SK-N-SH (cell line): ENCODE measurements around the gene FUT9. TPM values are rescaled to one million over a fixed set of nuclear protein-coding genes. Genes with fewer than 3 reads are reported as not detected.

Source experiments
- CTCF ChIA-PET: fragments of 300-600, 350-600 bp; formaldehyde crosslinking; extraction: SDS; loops from one replicate; lab custom pipeline; 2021; lab: Yijun Ruan, JAX
- POLR2A ChIA-PET: fragments of 350-600 bp; sonication (Branson Sonifier 250); formaldehyde crosslinking; extraction: SDS; loops from one replicate; lab custom pipeline; 2020; ENCODE audit warnings: antibody characterized with exemption, inconsistent platforms; lab: Yijun Ruan, JAX
- DNase-seq: peaks from one replicate; pipeline ENCODE4 v3.0.0; 2012
- H2AFZ ChIP-seq: fragments of 200-600 bp; sonication (generic); 2 replicates; pipeline ENCODE4 v1.8.1; 2016; ENCODE audit warnings: antibody characterized with exemption, mild to moderate bottlenecking, low read depth
- H3F3A ChIP-seq: fragments of 200-600 bp; sonication (generic); replicated peaks from 2 replicates; pipeline ENCODE3; 2016; ENCODE audit warnings: antibody characterized with exemption, mild to moderate bottlenecking; ENCODE audit not compliant: insufficient read depth
- H3K27ac ChIP-seq, 2 experiments: fragments of 200-500 bp in 1 of 2; fragments of 200-600 bp in 1 of 2; sonication (Bioruptor generic) in 1 of 2; sonication (generic), shearing (Covaris generic) in 1 of 2; 2 replicates each; pipeline versions ENCODE4 v1.5.1 to v1.6.1; 2014 to 2016; ENCODE audit warnings: low read depth in 2 of 2, inconsistent platforms in 1 of 2, low read length in 1 of 2, mild to moderate bottlenecking in 1 of 2, mixed read lengths in 1 of 2
- H3K27me3 ChIP-seq: fragments of 200-600 bp; sonication (generic), shearing (Covaris generic); 2 replicates; pipeline ENCODE4 v1.6.1; 2016; ENCODE audit warnings: mixed run types; ENCODE audit not compliant: insufficient read depth
- H3K36me3 ChIP-seq, 2 experiments: fragments of 200-500 bp in 1 of 2; fragments of 200-600 bp in 1 of 2; sonication (Bioruptor generic) in 1 of 2; sonication (generic) in 1 of 2; replicated peaks in 1 of 2; 2 replicates each; pipeline versions ENCODE3 to v1.5.1; 2014 to 2016; ENCODE audit warnings: low read length in 1 of 2, mild to moderate bottlenecking in 1 of 2; ENCODE audit not compliant: insufficient read depth in 2 of 2, control insufficient read depth in 1 of 2
- H3K4me1 ChIP-seq, 2 experiments: fragments of 200-500 bp in 1 of 2; fragments of 200-600 bp in 1 of 2; sonication (Bioruptor generic) in 1 of 2; sonication (generic), shearing (Covaris generic) in 1 of 2; 2 replicates each; pipeline versions ENCODE4 v1.5.1 to v1.6.1; 2014 to 2016; ENCODE audit warnings: low read depth in 1 of 2, low read length in 1 of 2, mixed run types in 1 of 2; ENCODE audit not compliant: insufficient read depth in 2 of 2, control insufficient read depth in 1 of 2
- H3K4me2 ChIP-seq: fragments of 200-600 bp; sonication (generic), shearing (Covaris generic); 2 replicates; pipeline ENCODE4 v1.6.1; 2017; ENCODE audit warnings: mixed run types
- H3K4me3 ChIP-seq, 2 experiments: fragments of 200-500 bp in 1 of 2; fragments of 200-600 bp in 1 of 2; sonication (Bioruptor generic) in 1 of 2; sonication (generic), shearing (Covaris generic) in 1 of 2; 2 replicates each; pipeline versions ENCODE4 v1.5.1 to v1.8.1; 2014 to 2016; ENCODE audit warnings: low read depth in 2 of 2, inconsistent platforms in 1 of 2, low read length in 1 of 2, mild to moderate bottlenecking in 1 of 2, mixed read lengths in 1 of 2, moderate library complexity in 1 of 2
- H3K79me2 ChIP-seq: fragments of 200-600 bp; sonication (generic); 2 replicates; pipeline ENCODE4 v1.8.1; 2017; ENCODE audit warnings: mild to moderate bottlenecking; ENCODE audit not compliant: insufficient read depth
- H3K9ac ChIP-seq: fragments of 200-600 bp; sonication (generic); 2 replicates; pipeline ENCODE4 v1.6.1; 2017; ENCODE audit warnings: mixed run types
- H3K9me2 ChIP-seq: fragments of 200-600 bp; sonication (generic); 2 replicates; pipeline ENCODE4 v1.6.1; 2017; ENCODE audit warnings: mixed run types
- H3K9me3 ChIP-seq: fragments of 200-600 bp; sonication (generic); 2 replicates; pipeline ENCODE4 v1.6.1; 2017; ENCODE audit warnings: mixed run types, mild to moderate bottlenecking, moderate library complexity
- H4K20me1 ChIP-seq: fragments of 200-600 bp; sonication (generic); 2 replicates; pipeline ENCODE4 v1.6.1; 2017; ENCODE audit warnings: mild to moderate bottlenecking, mixed run types; ENCODE audit not compliant: insufficient read depth
- CHD2 ChIP-seq: fragments of 150-350 bp; IDR thresholded peaks from 2 replicates; pipeline ENCODE4 v1.6.1; 2018; ENCODE audit warnings: low read length; ENCODE audit not compliant: partially characterized antibody
- ELF1 ChIP-seq: IDR thresholded peaks from 2 replicates; pipeline ENCODE4 v1.4.0; 2012
- EP300 ChIP-seq, 2 experiments: IDR thresholded peaks; 2 replicates each; pipeline versions ENCODE4 v1.4.0 to v1.6.1; 2012; ENCODE audit warnings: borderline replicate concordance in 1 of 2, low read depth in 1 of 2, low read length in 1 of 2
- GATA2 ChIP-seq: sonication (generic); formaldehyde crosslinking; IDR thresholded peaks from 2 replicates; pipeline ENCODE4 v1.5.0; 2020; ENCODE audit warnings: mild to moderate bottlenecking, missing genetic modification reagents
- JUND ChIP-seq: IDR thresholded peaks from 2 replicates; pipeline ENCODE4 v1.4.0; 2012
- MEF2A ChIP-seq: IDR thresholded peaks from 2 replicates; pipeline ENCODE4 v1.4.0; 2012; ENCODE audit warnings: low read depth, borderline replicate concordance
- MXI1 ChIP-seq: IDR thresholded peaks from 2 replicates; pipeline ENCODE4 v1.6.1; 2012; ENCODE audit warnings: mild to moderate bottlenecking, low read depth, low read length, improper control_type of control experiment
- NFIC ChIP-seq: IDR thresholded peaks from 2 replicates; pipeline ENCODE4 v1.4.0; 2012; ENCODE audit warnings: borderline replicate concordance
- NRF1 ChIP-seq: IDR thresholded peaks from 2 replicates; pipeline ENCODE4 v1.6.1; 2012; ENCODE audit warnings: low read depth, mild to moderate bottlenecking, low read length
- RAD21 ChIP-seq: IDR thresholded peaks from 2 replicates; pipeline ENCODE4 v1.6.1; 2012; ENCODE audit warnings: mild to moderate bottlenecking, low read length
- RCOR1 ChIP-seq: fragments of 150-350 bp; IDR thresholded peaks from 2 replicates; pipeline ENCODE4 v1.6.1; 2017; ENCODE audit warnings: antibody characterized with exemption, low read length
- SIN3A ChIP-seq: IDR thresholded peaks from 2 replicates; pipeline ENCODE4 v1.6.1; 2012; ENCODE audit warnings: low read depth, mild to moderate bottlenecking, low read length, moderate library complexity, borderline replicate concordance
- SMC3 ChIP-seq: IDR thresholded peaks from 2 replicates; pipeline ENCODE4 v1.6.1; 2012; ENCODE audit warnings: low read depth, low read length, improper control_type of control experiment
- TCF12 ChIP-seq: IDR thresholded peaks from 2 replicates; pipeline ENCODE4 v1.4.0; 2012
- TEAD4 ChIP-seq: IDR thresholded peaks from 2 replicates; pipeline ENCODE4 v1.4.0; 2012; ENCODE audit warnings: mild to moderate bottlenecking, borderline replicate concordance; ENCODE audit not compliant: insufficient read depth
- WGBS: methylation state at CpG from one replicate; pipeline ENCODE4 v1.1.6; 2017; ENCODE audit warnings: low lambda C conversion rate; 5-methylcytosine and 5-hydroxymethylcytosine counted together
- polyA plus RNA-seq, 3 experiments: library from polyadenylated mRNA; depleted of rRNA; stranded (reverse); fragments of >200 nt; gene quantifications; 2 replicates each; pipeline ENCODE4 v1.2.3, GENCODE V29; 2012
- TF ChIP-seq, protein P1 (sequence below): fragments of 150-350 bp; IDR thresholded peaks from 2 replicates; pipeline ENCODE4 v1.6.1; 2016; ENCODE audit warnings: mild to moderate bottlenecking, low read depth, low read length
- TF ChIP-seq, protein P2 (sequence below): IDR thresholded peaks from 2 replicates; pipeline ENCODE4 v1.4.0; 2012; ENCODE audit warnings: low read depth, borderline replicate concordance
- TF ChIP-seq, protein P3 (sequence below): IDR thresholded peaks from 2 replicates; pipeline ENCODE4 v1.4.0; 2012; ENCODE audit warnings: low read depth, borderline replicate concordance
- TF ChIP-seq, protein P4 (sequence below): IDR thresholded peaks from 2 replicates; pipeline ENCODE4; 2012

Gene FUT9
- polyA plus RNA-seq, 1 of the 3 experiments (the other 2 are of a cell fraction): under 0.01 TPM

DNA sequence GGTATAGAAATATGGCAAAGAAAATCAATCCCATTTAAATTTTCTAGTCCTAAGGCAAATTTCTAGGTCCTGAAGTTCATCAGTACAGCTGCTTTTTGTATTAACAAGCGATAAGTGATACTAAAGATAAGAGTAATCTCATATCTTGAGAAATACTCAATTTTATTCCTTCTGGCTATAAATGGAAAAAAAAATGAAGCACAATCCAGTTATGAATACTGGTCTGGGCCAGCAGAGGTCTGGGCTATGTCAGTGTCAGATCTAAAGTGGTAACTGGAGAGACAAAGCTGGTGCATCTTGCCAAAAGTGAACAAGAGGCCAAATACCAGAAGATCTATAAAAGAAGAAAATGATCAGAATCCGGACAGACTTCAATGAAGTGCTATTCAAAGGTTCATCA is 126.4 kb downstream of the FUT9 start:
- Histone ChIP-seq H3K4me3 (no peak overlapping the region), H4K20me1 (no peaks in the 10 kb centered on the region), H3K36me3 (no peaks in the 10 kb centered on the region), H3K27ac (no peak overlapping the region; a peak in 1 of 4 replicates), H3K79me2 (no peaks in the 10 kb centered on the region), H3K27me3 (no peaks in the 10 kb centered on the region), H3K9ac (no peak overlapping the region), H3K9me2 (no peaks in the 10 kb centered on the region), H3K4me2 (no peak overlapping the region), H2AFZ (no peak overlapping the region), H3F3A (no peaks in the 10 kb centered on the region), H3K9me3 (no peaks in the 10 kb centered on the region), H3K4me1 (no peaks in the 10 kb centered on the region; a peak in 2 of 4 replicates)
- peak; percentile 37 for DNase-seq
- 4% methylated on average over 2 of the region's 2 CpGs for WGBS
- ChIA-PET POLR2A (no interaction called here), CTCF (interaction anchor here (0.6 to 1.5 kb wide), 3 partner anchors 12 to 56 kb away, joined by 3 to 5 read pairs (median 4); no protein-coding TSS in a partner anchor)
- TF ChIP-seq, protein P1, sequence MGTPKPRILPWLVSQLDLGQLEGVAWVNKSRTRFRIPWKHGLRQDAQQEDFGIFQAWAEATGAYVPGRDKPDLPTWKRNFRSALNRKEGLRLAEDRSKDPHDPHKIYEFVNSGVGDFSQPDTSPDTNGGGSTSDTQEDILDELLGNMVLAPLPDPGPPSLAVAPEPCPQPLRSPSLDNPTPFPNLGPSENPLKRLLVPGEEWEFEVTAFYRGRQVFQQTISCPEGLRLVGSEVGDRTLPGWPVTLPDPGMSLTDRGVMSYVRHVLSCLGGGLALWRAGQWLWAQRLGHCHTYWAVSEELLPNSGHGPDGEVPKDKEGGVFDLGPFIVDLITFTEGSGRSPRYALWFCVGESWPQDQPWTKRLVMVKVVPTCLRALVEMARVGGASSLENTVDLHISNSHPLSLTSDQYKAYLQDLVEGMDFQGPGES: no peak
- TF ChIP-seq JUND (0 out of 2 replicates have a peak, but pooled peaks have one; percentile 19), MXI1 (no peak), CHD2 (peak; percentile 90), GATA2 (CRISPR knock-in tag) (peak; percentile 96), SMC3 (no peak), NRF1 (no peak), TEAD4 (peak; percentile 45; the same call in 1 of the 2 replicates), NFIC (peak; percentile 27; the same call in 1 of the 2 replicates), SIN3A (no peak), RAD21 (peak; percentile 21; the same call in 1 of the 2 replicates), TCF12 (peak; percentile 68), MEF2A (no peak), EP300 (IDR thresholded peaks at IDR 0.05; ENCODE audit: borderline replicate concordance in 1 of 2, low read depth in 1 of 2, low read length in 1 of 2) (peak in 1 of 2 experiments; percentile 97; a peak in 2 of 4 replicates), RCOR1 (peak; percentile 95; the same call in 1 of the 2 replicates), ELF1 (no peak)
- TF ChIP-seq, protein P2, sequence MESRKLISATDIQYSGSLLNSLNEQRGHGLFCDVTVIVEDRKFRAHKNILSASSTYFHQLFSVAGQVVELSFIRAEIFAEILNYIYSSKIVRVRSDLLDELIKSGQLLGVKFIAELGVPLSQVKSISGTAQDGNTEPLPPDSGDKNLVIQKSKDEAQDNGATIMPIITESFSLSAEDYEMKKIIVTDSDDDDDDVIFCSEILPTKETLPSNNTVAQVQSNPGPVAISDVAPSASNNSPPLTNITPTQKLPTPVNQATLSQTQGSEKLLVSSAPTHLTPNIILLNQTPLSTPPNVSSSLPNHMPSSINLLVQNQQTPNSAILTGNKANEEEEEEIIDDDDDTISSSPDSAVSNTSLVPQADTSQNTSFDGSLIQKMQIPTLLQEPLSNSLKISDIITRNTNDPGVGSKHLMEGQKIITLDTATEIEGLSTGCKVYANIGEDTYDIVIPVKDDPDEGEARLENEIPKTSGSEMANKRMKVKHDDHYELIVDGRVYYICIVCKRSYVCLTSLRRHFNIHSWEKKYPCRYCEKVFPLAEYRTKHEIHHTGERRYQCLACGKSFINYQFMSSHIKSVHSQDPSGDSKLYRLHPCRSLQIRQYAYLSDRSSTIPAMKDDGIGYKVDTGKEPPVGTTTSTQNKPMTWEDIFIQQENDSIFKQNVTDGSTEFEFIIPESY: no peak
- TF ChIP-seq, protein P3, sequence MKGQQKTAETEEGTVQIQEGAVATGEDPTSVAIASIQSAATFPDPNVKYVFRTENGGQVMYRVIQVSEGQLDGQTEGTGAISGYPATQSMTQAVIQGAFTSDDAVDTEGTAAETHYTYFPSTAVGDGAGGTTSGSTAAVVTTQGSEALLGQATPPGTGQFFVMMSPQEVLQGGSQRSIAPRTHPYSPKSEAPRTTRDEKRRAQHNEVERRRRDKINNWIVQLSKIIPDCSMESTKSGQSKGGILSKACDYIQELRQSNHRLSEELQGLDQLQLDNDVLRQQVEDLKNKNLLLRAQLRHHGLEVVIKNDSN: no peak
- TF ChIP-seq, protein P4, sequence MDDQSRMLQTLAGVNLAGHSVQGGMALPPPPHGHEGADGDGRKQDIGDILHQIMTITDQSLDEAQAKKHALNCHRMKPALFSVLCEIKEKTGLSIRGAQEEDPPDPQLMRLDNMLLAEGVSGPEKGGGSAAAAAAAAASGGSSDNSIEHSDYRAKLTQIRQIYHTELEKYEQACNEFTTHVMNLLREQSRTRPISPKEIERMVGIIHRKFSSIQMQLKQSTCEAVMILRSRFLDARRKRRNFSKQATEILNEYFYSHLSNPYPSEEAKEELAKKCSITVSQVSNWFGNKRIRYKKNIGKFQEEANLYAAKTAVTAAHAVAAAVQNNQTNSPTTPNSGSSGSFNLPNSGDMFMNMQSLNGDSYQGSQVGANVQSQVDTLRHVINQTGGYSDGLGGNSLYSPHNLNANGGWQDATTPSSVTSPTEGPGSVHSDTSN: peak; percentile 28; the same call in 1 of the 2 replicates
